SH-SY5Y (cell line): ENCODE data around the gene NR3C2.

ENCODE experiments used
- GATA2 ChIP-seq: IDR thresholded peaks from 2 replicates; pipeline ENCODE4 v1.6.1; 2011; ENCODE audit warnings: mild to moderate bottlenecking, low read depth, low read length
- GATA3 ChIP-seq: IDR thresholded peaks from 2 replicates; pipeline ENCODE4 v1.6.1; 2011; ENCODE audit warnings: low read depth, mild to moderate bottlenecking, low read length, moderate library complexity

DNA sequence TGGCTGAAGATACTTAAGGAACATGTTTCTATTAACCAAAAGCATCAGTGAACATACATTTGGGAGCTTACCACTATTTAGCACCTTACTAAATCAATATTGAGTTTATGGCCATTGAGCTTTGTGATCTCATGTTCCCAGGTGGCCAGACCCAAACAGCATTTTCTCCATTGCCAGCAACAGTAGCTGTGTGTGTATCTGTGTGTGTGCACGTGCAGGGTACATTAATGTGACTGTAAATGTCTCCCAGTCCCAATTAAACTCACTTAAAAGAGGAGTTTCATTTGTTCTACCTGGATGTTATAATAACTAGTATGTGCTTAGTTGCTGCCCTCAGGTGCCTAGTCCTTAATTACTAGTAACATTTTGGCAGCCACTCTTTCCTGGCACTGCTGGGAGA is 282.4 kb downstream of the NR3C2 start:
- TF ChIP-seq GATA3 (no peak), GATA2 (no peak)
